ENCODE results near the gene ERMN. TPM values are rescaled to one million over a fixed set of nuclear protein-coding genes. Genes with fewer than 3 reads are reported as not detected.
A peak's percentile ranks its signal among the peaks of the same experiment; 100 is the strongest.
"Not testable (repeated sequence)": the region's sequence is repeated elsewhere in the genome, so short reads cannot be mapped to it uniquely, and the experiment has no call there.

ERMN gene, protein sequence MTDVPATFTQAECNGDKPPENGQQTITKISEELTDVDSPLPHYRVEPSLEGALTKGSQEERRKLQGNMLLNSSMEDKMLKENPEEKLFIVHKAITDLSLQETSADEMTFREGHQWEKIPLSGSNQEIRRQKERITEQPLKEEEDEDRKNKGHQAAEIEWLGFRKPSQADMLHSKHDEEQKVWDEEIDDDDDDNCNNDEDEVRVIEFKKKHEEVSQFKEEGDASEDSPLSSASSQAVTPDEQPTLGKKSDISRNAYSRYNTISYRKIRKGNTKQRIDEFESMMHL
- 0.50 to 0.59 TPM in 2 of 3 replicates, not detected in the other for total RNA-seq (2021)
- Bru-seq, nascent RNA, result percentile 22 among the genes with signal in this experiment
- long read RNA-seq, experiment 1, partial matches to known transcripts, result 0 of 1 reads
- long read RNA-seq, experiment 1, other reads (novel, unspliced or antisense), result 0 of 1 reads
- long read RNA-seq, experiment 2, result 0 reads
- long read RNA-seq, experiment 3, result 0 reads

DNA sequence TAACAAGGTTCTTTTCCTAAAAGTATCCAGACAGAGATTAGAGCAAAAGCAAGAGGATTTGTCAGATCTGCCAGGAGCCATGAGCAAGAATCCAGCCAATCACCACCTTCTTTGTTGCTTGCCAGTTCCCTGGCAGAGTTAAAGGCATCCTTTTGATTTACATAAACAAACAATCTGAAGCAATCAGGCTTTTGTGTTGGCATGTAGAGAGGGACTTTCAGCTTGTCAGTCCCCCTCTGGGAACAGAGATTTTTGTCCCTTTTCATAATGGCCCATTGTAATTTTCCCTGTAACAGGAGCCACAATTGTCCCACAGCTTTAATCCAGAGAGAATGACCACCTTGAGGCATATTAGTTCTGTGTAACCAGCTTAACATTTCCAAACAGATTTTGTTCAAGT is at the start of gene ERMN:
TSS of gene ERMN (minus strand) at position 39 of the 400 bp plus-strand sequence. CDS start 182 bp downstream, outside the sequence.
- no peak for DNase-seq (ENCODE audit: low spot score)
- H3K36me3 Mint-ChIP-seq, result no peaks in the 10 kb centered on the region
- no peak within 1 kb of the TSS for H3K27ac Mint-ChIP-seq
- H3K4me1 Mint-ChIP-seq, result peaks cover 39% of the 10 kb centered on the region
- CTCF ChIA-PET, result interaction anchor here (0.6 to 3.6 kb wide), 11 partner anchors 10 to 467 kb away, joined by 3 to 125 read pairs (median 4); no protein-coding TSS in a partner anchor
- no peaks in the 10 kb centered on the region for H3K27me3 Mint-ChIP-seq (ENCODE audit: low read depth)
- peak; percentile 76 for ATAC-seq
- no peaks in the 10 kb centered on the region for H3K9me3 Mint-ChIP-seq
- POLR2A ChIA-PET, result interaction anchor here (1.4 kb wide), 1 partner anchor 23 kb away, joined by 3 read pairs; no protein-coding TSS in a partner anchor
- no peak within 1 kb of the TSS for H3K4me3 Mint-ChIP-seq
- TF ChIP-seq PRRX2 (CRISPR knock-in tag; IDR thresholded peaks at IDR 0.05), result no peak
- TF ChIP-seq GRHL2 (CRISPR knock-in tag; IDR thresholded peaks at IDR 0.05; ENCODE audit: insufficient replicate concordance, severe bottlenecking), result no peak
- TF ChIP-seq SOX15 (CRISPR knock-in tag; IDR thresholded peaks at IDR 0.05), result no peak
- no peak for TF ChIP-seq GABPB1 (CRISPR knock-in tag; IDR thresholded peaks at IDR 0.05)
- TF ChIP-seq ELF4 (CRISPR knock-in tag; IDR thresholded peaks at IDR 0.05; ENCODE audit: low read depth), result no peak
- TF ChIP-seq IRF1 (CRISPR knock-in tag; IDR thresholded peaks at IDR 0.05), result no peak

- H3K36me3 Mint-ChIP-seq, result peaks cover 23% of the 10 kb centered on the region
- H3K9me3 Mint-ChIP-seq, result peaks cover 26% of the 10 kb centered on the region
- H3K27me3 Mint-ChIP-seq (ENCODE audit: low read depth), result peaks cover 11% of the 10 kb centered on the region
- H3K4me1 Mint-ChIP-seq, result peaks cover 6% of the 10 kb centered on the region
- ChIA-PET POLR2A (no interaction called here), CTCF (no interaction called here)
- no peak overlapping the region for H3K27ac Mint-ChIP-seq
- TF ChIP-seq EMX1 (CRISPR knock-in tag; IDR thresholded peaks at IDR 0.05), result no peak
- TF ChIP-seq, protein P1, sequence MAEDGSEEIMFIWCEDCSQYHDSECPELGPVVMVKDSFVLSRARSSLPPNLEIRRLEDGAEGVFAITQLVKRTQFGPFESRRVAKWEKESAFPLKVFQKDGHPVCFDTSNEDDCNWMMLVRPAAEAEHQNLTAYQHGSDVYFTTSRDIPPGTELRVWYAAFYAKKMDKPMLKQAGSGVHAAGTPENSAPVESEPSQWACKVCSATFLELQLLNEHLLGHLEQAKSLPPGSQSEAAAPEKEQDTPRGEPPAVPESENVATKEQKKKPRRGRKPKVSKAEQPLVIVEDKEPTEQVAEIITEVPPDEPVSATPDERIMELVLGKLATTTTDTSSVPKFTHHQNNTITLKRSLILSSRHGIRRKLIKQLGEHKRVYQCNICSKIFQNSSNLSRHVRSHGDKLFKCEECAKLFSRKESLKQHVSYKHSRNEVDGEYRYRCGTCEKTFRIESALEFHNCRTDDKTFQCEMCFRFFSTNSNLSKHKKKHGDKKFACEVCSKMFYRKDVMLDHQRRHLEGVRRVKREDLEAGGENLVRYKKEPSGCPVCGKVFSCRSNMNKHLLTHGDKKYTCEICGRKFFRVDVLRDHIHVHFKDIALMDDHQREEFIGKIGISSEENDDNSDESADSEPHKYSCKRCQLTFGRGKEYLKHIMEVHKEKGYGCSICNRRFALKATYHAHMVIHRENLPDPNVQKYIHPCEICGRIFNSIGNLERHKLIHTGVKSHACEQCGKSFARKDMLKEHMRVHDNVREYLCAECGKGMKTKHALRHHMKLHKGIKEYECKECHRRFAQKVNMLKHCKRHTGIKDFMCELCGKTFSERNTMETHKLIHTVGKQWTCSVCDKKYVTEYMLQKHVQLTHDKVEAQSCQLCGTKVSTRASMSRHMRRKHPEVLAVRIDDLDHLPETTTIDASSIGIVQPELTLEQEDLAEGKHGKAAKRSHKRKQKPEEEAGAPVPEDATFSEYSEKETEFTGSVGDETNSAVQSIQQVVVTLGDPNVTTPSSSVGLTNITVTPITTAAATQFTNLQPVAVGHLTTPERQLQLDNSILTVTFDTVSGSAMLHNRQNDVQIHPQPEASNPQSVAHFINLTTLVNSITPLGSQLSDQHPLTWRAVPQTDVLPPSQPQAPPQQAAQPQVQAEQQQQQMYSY (CRISPR knock-in tag; IDR thresholded peaks at IDR 0.05), result no peak
- TF ChIP-seq ETV6 (CRISPR knock-in tag; IDR thresholded peaks at IDR 0.05), result no peak
- TF ChIP-seq HMGA2 (CRISPR knock-in tag; IDR thresholded peaks at IDR 0.05), result no peak
- TF ChIP-seq FOXP1 (CRISPR knock-in tag; IDR thresholded peaks at IDR 0.05; ENCODE audit: borderline replicate concordance), result no peak
- no peak for TF ChIP-seq ZNF219 (CRISPR knock-in tag; IDR thresholded peaks at IDR 0.05; ENCODE audit: borderline replicate concordance)
- TF ChIP-seq KAT7 (CRISPR knock-in tag; IDR thresholded peaks at IDR 0.05; ENCODE audit: borderline replicate concordance), result no peak
- TF ChIP-seq ZNF138 (CRISPR knock-in tag; conservative IDR thresholded peaks at IDR 0.05), result no peak
- TF ChIP-seq NR2C2 (CRISPR knock-in tag; IDR thresholded peaks at IDR 0.05), result no peak
- TF ChIP-seq, protein P2, sequence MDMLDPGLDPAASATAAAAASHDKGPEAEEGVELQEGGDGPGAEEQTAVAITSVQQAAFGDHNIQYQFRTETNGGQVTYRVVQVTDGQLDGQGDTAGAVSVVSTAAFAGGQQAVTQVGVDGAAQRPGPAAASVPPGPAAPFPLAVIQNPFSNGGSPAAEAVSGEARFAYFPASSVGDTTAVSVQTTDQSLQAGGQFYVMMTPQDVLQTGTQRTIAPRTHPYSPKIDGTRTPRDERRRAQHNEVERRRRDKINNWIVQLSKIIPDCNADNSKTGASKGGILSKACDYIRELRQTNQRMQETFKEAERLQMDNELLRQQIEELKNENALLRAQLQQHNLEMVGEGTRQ (CRISPR knock-in tag; IDR thresholded peaks at IDR 0.05), result no peak
- DNase-seq (ENCODE audit: low spot score), result no peak
- no peak for ATAC-seq
- no peak overlapping the region for H3K4me3 Mint-ChIP-seq
These were observed 49.8 kb upstream of the ERMN start for GRCh38 chr2:157375384-157375783.

- POLR2A ChIA-PET; DNase-seq (ENCODE audit: low spot score); ATAC-seq; H3K27me3 Mint-ChIP-seq (ENCODE audit: low read depth); H3K4me1 Mint-ChIP-seq; H3K9me3 Mint-ChIP-seq; H3K4me3 Mint-ChIP-seq; CTCF ChIA-PET; H3K36me3 Mint-ChIP-seq: not testable (repeated sequence)
- peak overlapping the region; percentile 68 for H3K27ac Mint-ChIP-seq
These were observed 42.9 kb upstream of the ERMN start for GRCh38 chr2:157368508-157368907.

Measured in WTC11 (cell line).